ENCODE data around the gene ROBO1.

Gene ROBO1

DNA sequence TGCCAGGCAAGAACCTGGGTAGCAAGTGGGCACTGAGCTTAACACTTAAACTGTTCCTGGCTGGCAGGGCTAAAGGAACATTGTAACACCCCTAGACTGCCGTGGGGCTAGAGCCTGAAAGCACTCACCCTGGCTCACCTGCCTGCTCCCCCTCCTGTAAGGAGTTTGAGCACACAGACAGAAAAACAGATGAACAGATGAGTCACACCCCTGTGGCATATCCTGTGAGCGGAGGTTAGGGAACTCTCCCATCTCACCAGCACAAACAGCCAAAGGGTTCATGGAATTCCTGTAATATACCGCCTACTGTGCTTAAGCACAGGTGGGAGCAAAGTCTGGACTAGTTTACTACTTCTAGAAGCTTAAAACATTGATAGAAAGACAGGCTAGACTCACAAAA is 300.1 kb downstream of the ROBO1 start:
- no peak for DNase-seq (ENCODE audit: low read depth in 2 of 2)

DNA sequence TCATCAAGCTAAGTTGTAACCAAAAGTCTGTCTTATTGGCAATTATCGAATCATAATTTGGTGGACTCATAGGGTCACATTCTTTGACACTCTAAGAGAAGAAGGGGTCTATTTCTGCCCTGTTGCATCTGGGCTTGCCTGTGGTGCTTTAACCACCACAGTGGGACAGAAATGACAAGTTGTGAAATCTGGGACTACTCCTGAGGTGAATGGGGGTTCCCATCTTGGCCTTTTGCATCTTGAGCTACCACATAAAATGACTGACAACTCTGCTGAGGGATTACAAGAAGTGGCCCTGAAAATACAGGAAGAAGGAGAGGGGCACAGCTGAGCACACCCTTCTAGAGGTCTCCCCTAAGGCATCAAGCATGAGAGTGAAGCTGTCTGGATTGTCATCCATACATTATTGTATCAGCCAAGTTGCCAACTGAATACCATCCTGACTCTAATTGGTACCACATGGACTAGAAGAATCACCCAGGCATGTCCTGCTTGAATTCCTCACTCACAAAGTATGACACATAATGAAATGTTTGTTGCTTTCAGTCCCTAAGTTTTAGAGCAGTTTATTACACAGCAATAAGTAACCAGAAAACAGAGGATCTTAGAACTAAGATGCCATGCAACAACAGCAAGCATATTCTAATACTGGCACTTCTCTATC is 306.5 kb downstream of the ROBO1 start:
- no peak for DNase-seq (ENCODE audit: low read depth in 2 of 2)

- no peak for DNase-seq (ENCODE audit: low read depth in 2 of 2)
Observed at GRCh38 chr3:79453600-79453999, 314.2 kb downstream of the ROBO1 start.

DNA sequence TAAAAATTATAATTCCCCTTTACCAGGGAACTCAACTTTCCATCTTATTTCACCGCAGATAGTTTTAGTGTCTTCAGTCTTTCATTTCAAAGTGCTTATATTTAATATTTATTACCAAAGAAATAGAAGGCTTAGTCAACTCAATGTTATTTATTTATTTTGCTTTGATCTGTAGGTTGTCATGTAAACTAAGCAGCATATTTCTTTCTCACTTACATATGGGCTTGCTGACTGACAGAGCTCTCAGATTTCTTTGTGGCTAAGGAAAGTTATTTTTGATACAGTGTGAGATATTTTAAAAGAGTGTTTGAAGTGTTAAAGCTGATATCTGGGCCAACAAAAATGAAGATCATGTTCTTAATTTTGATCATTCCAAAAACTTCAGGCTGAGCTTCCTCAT is 331.4 kb downstream of the ROBO1 start:
- DNase-seq (ENCODE audit: low read depth in 2 of 2) = no peak

- no peak for DNase-seq (ENCODE audit: low read depth in 2 of 2)
Observed at GRCh38 chr3:79427081-79427480, 340.7 kb downstream of the ROBO1 start.

- DNase-seq (ENCODE audit: low read depth in 2 of 2) = no peak
Observed at GRCh38 chr3:79424811-79425210, 343.0 kb downstream of the ROBO1 start.

- DNase-seq (ENCODE audit: low read depth in 2 of 2) = no peak
Observed at GRCh38 chr3:79423417-79423816, 344.4 kb downstream of the ROBO1 start.

DNA sequence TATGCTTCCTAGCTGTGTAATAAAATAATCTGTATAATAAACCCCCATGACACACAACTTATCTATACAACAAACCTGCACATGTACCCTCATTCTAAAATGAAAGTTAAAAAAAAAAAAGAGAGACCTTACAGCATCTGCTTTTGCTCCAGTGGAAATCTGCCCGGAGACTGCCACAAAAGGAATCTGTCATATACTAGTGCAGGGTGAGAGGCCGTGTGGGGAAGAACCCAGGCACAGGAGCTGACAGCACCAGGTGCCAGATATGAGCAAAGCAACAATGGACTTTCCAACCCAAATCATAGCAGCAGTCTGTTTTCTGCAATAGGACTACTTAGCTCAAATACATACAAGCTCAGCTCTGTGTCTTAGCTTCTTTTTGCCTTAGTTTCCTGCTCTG is 346.5 kb downstream of the ROBO1 start:
- DNase-seq (ENCODE audit: low read depth in 2 of 2) = no peak

DNA sequence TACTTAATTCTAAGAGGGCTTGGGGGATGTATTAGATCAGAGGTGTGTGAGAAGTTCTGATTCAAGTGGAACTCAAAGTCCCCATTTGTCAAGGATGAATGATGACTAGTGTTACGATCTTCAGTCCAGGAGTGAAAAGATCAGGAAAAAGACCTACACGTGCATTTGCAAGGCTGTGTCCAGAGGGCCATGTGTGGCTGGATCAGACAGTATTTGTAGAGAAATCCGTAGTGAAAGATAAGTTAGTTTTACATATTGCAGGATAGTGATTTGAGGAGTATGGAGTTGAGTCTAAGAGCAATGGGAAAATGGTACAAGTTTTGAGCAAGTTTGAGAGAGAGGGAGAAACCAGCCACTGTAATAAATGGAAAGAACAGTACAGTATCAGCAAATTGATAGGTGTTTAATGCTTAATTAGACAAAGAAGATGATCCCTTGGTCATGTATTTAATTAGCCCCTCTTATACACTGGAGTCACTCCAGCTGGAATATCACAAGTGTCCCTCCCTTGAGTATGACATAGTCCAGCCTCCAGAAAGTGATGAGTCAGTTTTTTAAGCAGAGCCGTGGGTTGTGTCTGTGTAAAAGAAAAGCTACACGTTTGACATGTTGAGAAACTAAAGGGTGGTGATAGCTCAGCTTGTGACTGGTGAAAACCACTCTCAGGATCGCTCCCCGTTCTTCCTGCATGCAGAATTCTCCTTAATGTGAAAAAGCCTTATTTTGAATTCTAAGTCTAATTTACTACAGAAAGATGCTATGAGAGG is 348.8 kb downstream of the ROBO1 start:
- DNase-seq (ENCODE audit: low read depth in 2 of 2) = no peak

GRCh38 chr3:79415356-79415755 is 352.4 kb downstream of the ROBO1 start:
- DNase-seq (ENCODE audit: low read depth in 2 of 2) = no peak

DNA sequence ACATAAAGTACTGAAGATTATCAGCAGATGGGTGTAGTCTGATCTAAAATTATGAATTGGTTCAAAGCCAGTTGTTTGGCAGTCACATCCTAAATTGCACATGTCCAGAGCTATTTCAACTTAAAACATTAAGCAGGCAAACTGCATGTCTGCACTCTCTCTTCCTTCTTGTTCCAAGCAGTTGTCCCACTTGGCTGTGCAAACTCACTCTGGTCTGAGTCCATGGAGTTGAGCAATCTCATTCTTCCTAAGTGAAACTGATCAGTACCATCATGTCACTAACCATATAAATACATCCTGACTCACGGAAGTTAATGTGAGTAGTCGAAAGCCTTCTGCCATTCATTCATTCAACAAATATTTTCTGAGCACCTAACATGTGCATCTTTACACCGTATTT is 353.0 kb downstream of the ROBO1 start:
- DNase-seq (ENCODE audit: low read depth in 2 of 2) = no peak

- no peak for DNase-seq (ENCODE audit: low read depth in 2 of 2)
Observed at GRCh38 chr3:79414035-79414434, 353.8 kb downstream of the ROBO1 start.

- DNase-seq (ENCODE audit: low read depth in 2 of 2) = no peak
Observed at GRCh38 chr3:79412537-79412936, 355.3 kb downstream of the ROBO1 start.

- DNase-seq (ENCODE audit: low read depth in 2 of 2) = no peak
Observed at GRCh38 chr3:79410617-79411016, 357.2 kb downstream of the ROBO1 start.

- no peak for DNase-seq (ENCODE audit: low read depth in 2 of 2)
Observed at GRCh38 chr3:79410136-79410535, 357.7 kb downstream of the ROBO1 start.

- no peak for DNase-seq (ENCODE audit: low read depth in 2 of 2)
Observed at GRCh38 chr3:79406175-79406574, 361.6 kb downstream of the ROBO1 start.

DNA sequence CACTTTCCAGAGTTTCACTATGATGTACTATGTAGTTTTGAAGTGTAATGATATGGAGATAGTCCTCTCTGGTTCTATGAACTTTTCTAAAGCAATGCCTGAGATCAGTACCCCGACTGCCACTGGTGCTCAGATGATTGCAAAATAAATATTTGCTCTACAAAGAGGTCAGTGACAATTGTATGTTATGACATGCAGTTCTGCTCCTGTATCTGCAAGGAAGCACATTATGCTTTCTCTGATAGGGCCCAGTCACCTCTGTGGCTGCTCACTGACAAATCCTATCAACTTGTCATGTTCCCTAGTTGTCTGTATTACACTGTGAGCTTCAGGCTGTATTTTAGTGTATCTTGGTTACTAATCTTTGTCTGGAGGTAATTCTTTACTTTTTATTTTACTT is 362.6 kb downstream of the ROBO1 start:
- DNase-seq (ENCODE audit: low read depth in 2 of 2) = no peak

- DNase-seq (ENCODE audit: low read depth in 2 of 2) = no peak
Observed at GRCh38 chr3:79396595-79396994, 371.2 kb downstream of the ROBO1 start.

- no peak for DNase-seq (ENCODE audit: low read depth in 2 of 2)
Observed at GRCh38 chr3:79392479-79392878, 375.3 kb downstream of the ROBO1 start.

- DNase-seq (ENCODE audit: low read depth in 2 of 2) = no peak
Observed at GRCh38 chr3:79390352-79390751, 377.4 kb downstream of the ROBO1 start.

DNA sequence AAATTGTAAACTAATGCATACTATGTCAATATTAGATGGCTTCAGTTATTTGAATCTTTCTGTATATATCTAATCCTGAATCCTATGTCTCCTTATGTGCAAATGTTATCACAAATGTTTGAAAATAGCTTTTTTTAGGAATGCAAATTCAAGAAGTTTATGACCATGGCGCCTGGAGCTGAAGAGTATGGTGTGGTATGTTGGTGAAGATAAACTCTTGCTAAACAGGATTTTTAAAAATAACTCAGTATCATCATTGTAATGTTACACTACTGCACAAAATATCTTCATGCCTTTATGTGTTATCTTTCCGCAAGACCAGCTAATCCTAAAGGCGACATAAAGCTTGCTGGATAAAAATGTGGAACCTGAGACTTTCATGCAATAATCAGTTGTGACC is 382.6 kb downstream of the ROBO1 start:
- DNase-seq (ENCODE audit: low read depth in 2 of 2) = no peak

DNA sequence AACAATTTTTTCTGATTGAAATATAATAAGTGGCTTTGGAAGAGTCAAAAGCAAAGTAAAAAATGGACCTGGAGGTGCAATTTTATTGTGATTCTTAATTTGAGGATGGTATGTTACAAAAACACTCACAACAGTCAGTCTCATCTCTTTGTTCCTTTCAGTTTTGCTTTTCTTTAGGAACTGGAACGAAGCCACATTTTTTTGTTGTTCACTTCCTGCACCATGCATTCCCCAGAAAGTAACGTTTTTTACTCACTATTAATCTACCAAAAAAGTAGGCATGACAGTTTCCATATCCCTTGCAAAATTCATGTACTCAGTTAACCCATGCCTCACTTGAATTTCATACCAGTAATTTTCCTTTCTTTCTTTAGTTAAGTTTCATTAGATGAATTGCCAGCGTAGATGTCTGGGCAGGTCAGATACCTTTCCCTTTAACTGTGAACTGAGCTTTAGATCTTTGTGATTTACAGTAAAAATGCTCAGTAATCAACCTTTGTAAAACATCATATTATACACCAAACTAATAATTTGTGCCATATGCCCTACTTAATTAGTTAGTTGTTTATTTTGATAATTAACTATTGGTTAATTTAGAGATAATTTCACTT is 384.3 kb downstream of the ROBO1 start:
- no peak for DNase-seq (ENCODE audit: low read depth in 2 of 2)

GRCh38 chr3:79380581-79380980 is 387.2 kb downstream of the ROBO1 start:
- no peak for DNase-seq (ENCODE audit: low read depth in 2 of 2)
